Esophagus muscularis mucosa (tissue), 4 donors: Measurements from ENCODE around the gene SLC35C1.

ENCODE experiments used
- EP300 ChIP-seq: sonication (generic); formaldehyde crosslinking; IDR thresholded peaks from one replicate; pipeline ENCODE4 v1.6.1; 2017; ENCODE audit warnings: antibody characterized with exemption
- POLR2A ChIP-seq: fragments of 450-650 bp; IDR thresholded peaks from one replicate; pipeline ENCODE4 v1.6.1; 2017; ENCODE audit warnings: antibody characterized with exemption, moderate library complexity, mild to moderate bottlenecking, low read depth
- POLR2AphosphoS5 ChIP-seq, 2 donors: sonication (generic); formaldehyde crosslinking; IDR thresholded peaks; one replicate each; pipeline ENCODE4 v1.6.1; 2017; ENCODE audit warnings: antibody characterized with exemption in 2 of 2
- TF ChIP-seq, protein P1 (sequence below), 3 experiments: fragments of 200-600 bp in 2 of 3; fragments of 450-650 bp in 1 of 3; sonication (generic) in 2 of 3; IDR thresholded peaks; one replicate each; pipeline ENCODE4 v1.5.1; 2017 to 2019; ENCODE audit warnings: antibody characterized with exemption in 3 of 3, mild to moderate bottlenecking in 2 of 3, moderate library complexity in 1 of 3

DNA sequence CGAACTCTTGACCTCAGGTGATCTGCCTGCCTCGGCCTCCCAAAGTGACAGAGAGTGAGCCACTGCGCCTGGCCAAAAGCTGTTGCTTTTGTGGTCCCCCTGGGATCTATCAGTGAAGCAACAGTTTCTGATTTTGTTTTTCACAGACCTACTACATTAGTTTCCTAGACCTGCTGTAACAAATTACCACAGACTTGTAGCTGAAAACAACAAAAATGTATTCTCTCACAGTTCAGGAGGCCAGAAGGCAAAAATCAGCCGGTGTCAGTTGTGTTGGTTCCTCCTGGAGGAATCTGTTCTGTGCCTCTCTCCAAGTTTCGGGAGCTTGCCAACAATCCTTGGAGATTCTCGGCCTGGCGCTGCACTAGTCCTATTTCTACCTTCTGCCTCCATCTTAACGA is 8.5 kb upstream of the SLC35C1 start:
- TF ChIP-seq, protein P1, sequence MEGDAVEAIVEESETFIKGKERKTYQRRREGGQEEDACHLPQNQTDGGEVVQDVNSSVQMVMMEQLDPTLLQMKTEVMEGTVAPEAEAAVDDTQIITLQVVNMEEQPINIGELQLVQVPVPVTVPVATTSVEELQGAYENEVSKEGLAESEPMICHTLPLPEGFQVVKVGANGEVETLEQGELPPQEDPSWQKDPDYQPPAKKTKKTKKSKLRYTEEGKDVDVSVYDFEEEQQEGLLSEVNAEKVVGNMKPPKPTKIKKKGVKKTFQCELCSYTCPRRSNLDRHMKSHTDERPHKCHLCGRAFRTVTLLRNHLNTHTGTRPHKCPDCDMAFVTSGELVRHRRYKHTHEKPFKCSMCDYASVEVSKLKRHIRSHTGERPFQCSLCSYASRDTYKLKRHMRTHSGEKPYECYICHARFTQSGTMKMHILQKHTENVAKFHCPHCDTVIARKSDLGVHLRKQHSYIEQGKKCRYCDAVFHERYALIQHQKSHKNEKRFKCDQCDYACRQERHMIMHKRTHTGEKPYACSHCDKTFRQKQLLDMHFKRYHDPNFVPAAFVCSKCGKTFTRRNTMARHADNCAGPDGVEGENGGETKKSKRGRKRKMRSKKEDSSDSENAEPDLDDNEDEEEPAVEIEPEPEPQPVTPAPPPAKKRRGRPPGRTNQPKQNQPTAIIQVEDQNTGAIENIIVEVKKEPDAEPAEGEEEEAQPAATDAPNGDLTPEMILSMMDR (IDR thresholded peaks at IDR 0.05), result no peak
- TF ChIP-seq POLR2AphosphoS5 (IDR thresholded peaks at IDR 0.05), result no peak
- TF ChIP-seq POLR2A, result no peak
- no peak for TF ChIP-seq EP300
